ENCODE data around the gene RFTN1. TPM values are rescaled to one million over a fixed set of nuclear protein-coding genes. Genes with fewer than 3 reads are reported as not detected.

The RFTN1 gene
- total and polyA plus RNA-seq, 2 donors (not counting 1 experiment from before 2014, with no cell fraction given) = 32.4 to 156 TPM

GRCh38 chr3:16381426-16381825, 132.1 kb downstream of the RFTN1 start:
- Histone ChIP-seq H3K4me2 (replicated peaks; ENCODE audit: low read depth, low read length, poor library complexity, severe bottlenecking) (no peak overlapping the region), H3K79me2 (ENCODE audit: control insufficient read depth, insufficient read depth, low read length) (peaks cover 68% of the 10 kb centered on the region), H3K4me1 (ENCODE audit: control insufficient read depth in 2 of 2, insufficient read depth in 2 of 2, low read length in 2 of 2) (peaks cover 51 to 55% of the 10 kb centered on the region in 2 donors), H2AFZ (ENCODE audit: insufficient read depth, low read depth, low read length, poor library complexity, severe bottlenecking) (no peak overlapping the region), H3K36me3 (replicated peaks in 1 of 2; ENCODE audit: control extremely low read depth in 1 of 2, control insufficient read depth in 1 of 2, extremely low read depth in 1 of 2, insufficient read depth in 2 of 2, low read length in 1 of 2) (peaks cover 4 to 10% of the 10 kb centered on the region in 2 experiments), H3K27me3 (replicated peaks in 1 of 4; ENCODE audit: control extremely low read depth in 1 of 4, control insufficient read depth in 3 of 4, insufficient read depth in 4 of 4, low read length in 3 of 4) (no peaks in the 10 kb centered on the region), H3K9me3 (ENCODE audit: control extremely low read depth in 1 of 3, control insufficient read depth in 2 of 3, insufficient read depth in 1 of 3, low read length in 2 of 3) (peaks cover 0 to 14% (median 5%) of the 10 kb centered on the region in 3 donors), H4K20me1 (ENCODE audit: control insufficient read depth, insufficient read depth, low read length, poor library complexity, severe bottlenecking) (no peaks in the 10 kb centered on the region), H3K27ac (ENCODE audit: low read length in 2 of 2) (peak overlapping the region in 1 of 2 donors; percentile 2), H3K4me3 (ENCODE audit: control extremely low read depth in 1 of 5, extremely low read depth in 1 of 5, insufficient read depth in 1 of 5, low read depth in 2 of 5, low read length in 4 of 5) (no peak overlapping the region), H3K9ac (ENCODE audit: low read length) (no peak overlapping the region)
- WGBS (ENCODE audit: insufficient coverage) = 90% methylated on average over 3 of the region's 4 CpGs
- no peak overlapping the region for H3K4me3 Mint-ChIP-seq
- TF ChIP-seq EZH2 (IDR thresholded peaks at IDR 0.05; ENCODE audit: borderline replicate concordance, insufficient read depth, low read depth, low read length, poor library complexity, severe bottlenecking) (no peak), CTCF (IDR thresholded peaks at IDR 0.05) (no peak)
- CTCF ChIA-PET = no interaction called here
- H3K27me3 Mint-ChIP-seq = no peaks in the 10 kb centered on the region
- H3K9me3 Mint-ChIP-seq (ENCODE audit: insufficient read depth) = no peaks in the 10 kb centered on the region
- DNase-seq (no peak), ATAC-seq (ENCODE audit: low read depth) (no peak)
- H3K4me1 Mint-ChIP-seq = peaks cover 62% of the 10 kb centered on the region
- POLR2A ChIA-PET = no interaction called here
- no peak overlapping the region for H3K27ac Mint-ChIP-seq
- intact Hi-C loops (cut with micrococcal nuclease) = no loop called here

GRCh38 chr3:16380421-16380820, 133.1 kb downstream of the RFTN1 start:
- POLR2A ChIA-PET = no interaction called here
- CTCF ChIA-PET = no interaction called here

More at GRCh38 chr3:16380421-16380820, 133.1 kb downstream of the RFTN1 start:
- Histone ChIP-seq H3K27me3 (replicated peaks in 1 of 4; ENCODE audit: control extremely low read depth in 1 of 4, control insufficient read depth in 3 of 4, insufficient read depth in 4 of 4, low read length in 3 of 4) (no peaks in the 10 kb centered on the region), H4K20me1 (ENCODE audit: control insufficient read depth, insufficient read depth, low read length, poor library complexity, severe bottlenecking) (no peaks in the 10 kb centered on the region), H3K4me2 (replicated peaks; ENCODE audit: low read depth, low read length, poor library complexity, severe bottlenecking) (peak overlapping the region; percentile 34), H3K79me2 (ENCODE audit: control insufficient read depth, insufficient read depth, low read length) (peaks cover 59% of the 10 kb centered on the region), H3K4me1 (ENCODE audit: control insufficient read depth in 2 of 2, insufficient read depth in 2 of 2, low read length in 2 of 2) (peaks cover 61 to 65% of the 10 kb centered on the region in 2 donors), H3K4me3 (ENCODE audit: control extremely low read depth in 1 of 5, extremely low read depth in 1 of 5, insufficient read depth in 1 of 5, low read depth in 2 of 5, low read length in 4 of 5) (no peak overlapping the region), H2AFZ (ENCODE audit: insufficient read depth, low read depth, low read length, poor library complexity, severe bottlenecking) (no peak overlapping the region), H3K27ac (ENCODE audit: low read length in 2 of 2) (peak overlapping the region; percentile 7 to 15), H3K9me3 (ENCODE audit: control extremely low read depth in 1 of 3, control insufficient read depth in 2 of 3, insufficient read depth in 1 of 3, low read length in 2 of 3) (peaks cover 0 to 14% (median 5%) of the 10 kb centered on the region in 3 donors), H3K36me3 (replicated peaks in 1 of 2; ENCODE audit: control extremely low read depth in 1 of 2, control insufficient read depth in 1 of 2, extremely low read depth in 1 of 2, insufficient read depth in 2 of 2, low read length in 1 of 2) (peaks cover 4% of the 10 kb centered on the region in 2 experiments), H3K9ac (ENCODE audit: low read length) (no peak overlapping the region)
- no peak overlapping the region for H3K27ac Mint-ChIP-seq
- no peaks in the 10 kb centered on the region for H3K27me3 Mint-ChIP-seq
- TF ChIP-seq EZH2 (IDR thresholded peaks at IDR 0.05; ENCODE audit: borderline replicate concordance, insufficient read depth, low read depth, low read length, poor library complexity, severe bottlenecking) (no peak), CTCF (IDR thresholded peaks at IDR 0.05) (no peak)
- no peaks in the 10 kb centered on the region for H3K9me3 Mint-ChIP-seq (ENCODE audit: insufficient read depth)
- H3K4me3 Mint-ChIP-seq = no peak overlapping the region
- DNase-seq (no peak), ATAC-seq (ENCODE audit: low read depth) (no peak)
- WGBS (ENCODE audit: insufficient coverage) = no CpG with 5 or more reads among the region's 1 CpG
- H3K4me1 Mint-ChIP-seq = peaks cover 72% of the 10 kb centered on the region
- intact Hi-C loops (cut with micrococcal nuclease) = no loop called here
